PC-9 (cell line): Measurements from ENCODE around the gene KIDINS220.

Experiments
- EZH2 ChIP-seq: fragments of 200-600 bp; sonication (generic); IDR thresholded peaks from 2 replicates; pipeline ENCODE4 v1.8.0; 2017; ENCODE audit warnings: antibody characterized with exemption, low read depth
- TF ChIP-seq, protein P1 (sequence below): fragments of 200-600 bp; sonication (generic); conservative IDR thresholded peaks from 2 replicates; pipeline ENCODE4 v1.6.1; 2017; ENCODE audit warnings: mixed run types, antibody characterized with exemption, mild to moderate bottlenecking, moderate library complexity

DNA sequence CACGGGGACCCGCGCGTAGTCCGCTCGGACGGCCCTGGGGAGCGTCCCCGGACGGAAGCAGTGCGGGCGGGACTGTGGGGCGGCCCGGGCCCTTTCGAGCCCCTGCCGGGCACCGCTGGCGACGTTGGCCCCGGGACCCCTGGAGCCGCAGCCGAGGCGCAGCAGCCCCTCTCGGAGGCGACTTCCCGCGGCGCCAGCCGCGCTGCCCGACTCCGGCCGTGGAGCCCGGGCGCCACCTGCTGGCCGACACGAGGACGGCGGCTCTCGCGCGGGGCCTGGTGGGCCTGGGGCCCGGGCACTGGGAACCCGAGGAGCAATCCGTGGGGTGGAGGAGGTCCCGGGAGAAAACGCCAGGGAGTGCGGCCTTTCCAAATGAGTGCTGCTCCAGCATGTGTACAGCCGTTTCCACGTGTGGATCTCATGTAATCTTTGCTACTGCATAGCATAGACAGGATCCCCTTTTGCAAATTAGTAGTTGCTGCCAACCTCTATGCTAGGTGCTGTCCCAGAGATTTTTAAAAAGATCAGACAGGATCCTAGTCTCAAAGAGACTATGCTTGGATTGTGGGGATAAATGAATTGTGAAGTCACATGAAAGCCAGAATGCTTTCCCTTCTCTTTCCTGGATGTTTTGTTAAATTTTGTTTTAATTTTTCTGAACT lies 151.6 kb downstream of the KIDINS220 start:
- TF ChIP-seq, protein P1, sequence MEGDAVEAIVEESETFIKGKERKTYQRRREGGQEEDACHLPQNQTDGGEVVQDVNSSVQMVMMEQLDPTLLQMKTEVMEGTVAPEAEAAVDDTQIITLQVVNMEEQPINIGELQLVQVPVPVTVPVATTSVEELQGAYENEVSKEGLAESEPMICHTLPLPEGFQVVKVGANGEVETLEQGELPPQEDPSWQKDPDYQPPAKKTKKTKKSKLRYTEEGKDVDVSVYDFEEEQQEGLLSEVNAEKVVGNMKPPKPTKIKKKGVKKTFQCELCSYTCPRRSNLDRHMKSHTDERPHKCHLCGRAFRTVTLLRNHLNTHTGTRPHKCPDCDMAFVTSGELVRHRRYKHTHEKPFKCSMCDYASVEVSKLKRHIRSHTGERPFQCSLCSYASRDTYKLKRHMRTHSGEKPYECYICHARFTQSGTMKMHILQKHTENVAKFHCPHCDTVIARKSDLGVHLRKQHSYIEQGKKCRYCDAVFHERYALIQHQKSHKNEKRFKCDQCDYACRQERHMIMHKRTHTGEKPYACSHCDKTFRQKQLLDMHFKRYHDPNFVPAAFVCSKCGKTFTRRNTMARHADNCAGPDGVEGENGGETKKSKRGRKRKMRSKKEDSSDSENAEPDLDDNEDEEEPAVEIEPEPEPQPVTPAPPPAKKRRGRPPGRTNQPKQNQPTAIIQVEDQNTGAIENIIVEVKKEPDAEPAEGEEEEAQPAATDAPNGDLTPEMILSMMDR, result peak; percentile 87
- no peak for TF ChIP-seq EZH2
